Heart right ventricle (tissue), 16 donors: ENCODE measurements around the gene SLC45A3. TPM values are rescaled to one million over a fixed set of nuclear protein-coding genes. Genes with fewer than 3 reads are reported as not detected.

Source experiments
- ATAC-seq, 8 donors: fragments of 200-7000 bp; cut with Tn5 transposase; one replicate each; pipeline ENCODE4 v1.9.1; 2020; ENCODE audit warnings: mild to moderate bottlenecking in 8 of 8, moderate library complexity in 8 of 8, moderate number of reproducible peaks in 1 of 8
- DNase-seq, 2 donors: peaks; one replicate each; pipeline ENCODE4 v3.0.0-alpha.2; 2020
- H3K27ac ChIP-seq, 10 donors: fragments of 200-600 bp; sonication (generic) in 2 of 10; one replicate each; pipeline versions ENCODE4 v1.5.0 to v1.8.0; 2020 to 2022; ENCODE audit warnings: mild to moderate bottlenecking in 3 of 10
- H3K27me3 ChIP-seq, 7 donors: fragments of 200-600 bp; one replicate each; pipeline ENCODE4 v1.8.0; 2021 to 2022; ENCODE audit warnings: mild to moderate bottlenecking in 2 of 7
- H3K36me3 ChIP-seq, 9 donors: fragments of 200-600 bp; sonication (generic) in 1 of 9; one replicate each; pipeline versions ENCODE4 v1.5.0 to v1.8.0; 2020 to 2022; ENCODE audit warnings: mild to moderate bottlenecking in 2 of 9
- H3K4me1 ChIP-seq, 9 donors: fragments of 200-600 bp; sonication (generic) in 1 of 9; one replicate each; pipeline versions ENCODE4 v1.5.0 to v1.8.0; 2020 to 2022; ENCODE audit warnings: mild to moderate bottlenecking in 4 of 9
- H3K4me3 ChIP-seq, 10 donors: fragments of 200-600 bp; sonication (generic) in 2 of 10; one replicate each; pipeline versions ENCODE4 v1.5.0 to v1.8.0; 2020 to 2022; ENCODE audit warnings: mild to moderate bottlenecking in 7 of 10, moderate library complexity in 2 of 10
- H3K9me3 ChIP-seq, 11 donors: fragments of 200-600 bp in 10 of 11; sonication (generic) in 2 of 11; one replicate each; pipeline versions ENCODE4 v1.5.0 to v1.8.0; 2013 to 2022; ENCODE audit warnings: mild to moderate bottlenecking in 2 of 11, control low read depth in 1 of 11, moderate library complexity in 1 of 11
- WGBS, 2 donors: extraction: QIAGEN DNeasy Blood & Tissue Kit; methylation state at CpG; one replicate each; pipeline ENCODE4 v1.1.7; 2013; ENCODE audit warnings: inconsistent platforms in 1 of 2; 5-methylcytosine and 5-hydroxymethylcytosine counted together
- intact Hi-C, 10 donors: fragments of 100-400 bp; cut with DNase I; formaldehyde crosslinking; loops; one replicate each; pipeline versions ENCODE4 v1.11.1 to v1.14.2; 2022
- polyA plus RNA-seq, 2 donors: library from polyadenylated mRNA; stranded (reverse); fragments of 200-250 nt; gene quantifications; one replicate each; pipeline ENCODE4 v1.2.3, GENCODE V29; 2013
- total RNA-seq, 10 donors: library from RNA; stranded (reverse); fragmentation: NEBNext Ultra II Directional in 3 of 10; extraction: Animal tissue kit (Norgen Biotek cat#: 25700) in 3 of 10; gene quantifications; one replicate each; pipeline versions ENCODE4 v1.2.1 to v1.2.4, GENCODE V29; 2021 to 2023
- TF ChIP-seq, protein P1 (sequence below), 9 donors: fragments of 200-600 bp; sonication (generic) in 2 of 9; IDR thresholded peaks; one replicate each; pipeline versions ENCODE4 v1.5.0 to v1.8.0; 2021 to 2022; ENCODE audit warnings: antibody characterized with exemption in 9 of 9, mild to moderate bottlenecking in 5 of 9, moderate library complexity in 1 of 9
- donor health status: Arrhythmogenic right ventricular cardiomyopathy.
- donor health status: ischemic (EF 13 %, LVEDD 7.1; RV severe dilation, severe dysfunction).
- donor health status: healthy with polysubstance abuse.
- donor health status: DM: no; HTN: yes; CAD: no.
- donor health status: DM: no; HTN: no; CAD: no.
- donor health status: ischemic (EF 25% LVEDD 6.9; RV normal size, moderate dysfunction).
- donor health status: ischemic (EF 25% LVEDD 5.7; RV mildly dilated, moderate dysfunction).
- donor health status: healthy.
- donor health status: DM: yes; HTN: yes; CAD: no.
- donor health status: Ischemic cardiomyopathy.
- donor health status: ischemic (EF 35%, LVEDD 5.7; RV mildly dilated, moderate dysfunction).
- donor health status: nonischemic (EF 11% LVEDD 7.7; RV severe dilation, severe dysfunction).
- donor health status: DM: yes; HTN: yes; CAD: no.
- donor health status: PGD.
- donor health status: ischemic (EF 29% LVEDD 5.4; RV normal size, mild dysfunction).
- donor health status: nonischemic (EF 23%, LVEDD 6.1; RV moderate dilation, normal function).

SLC45A3 gene
- total and polyA plus RNA-seq, 12 donors, result 1.4 to 7.9 (median 2.2) TPM

DNA sequence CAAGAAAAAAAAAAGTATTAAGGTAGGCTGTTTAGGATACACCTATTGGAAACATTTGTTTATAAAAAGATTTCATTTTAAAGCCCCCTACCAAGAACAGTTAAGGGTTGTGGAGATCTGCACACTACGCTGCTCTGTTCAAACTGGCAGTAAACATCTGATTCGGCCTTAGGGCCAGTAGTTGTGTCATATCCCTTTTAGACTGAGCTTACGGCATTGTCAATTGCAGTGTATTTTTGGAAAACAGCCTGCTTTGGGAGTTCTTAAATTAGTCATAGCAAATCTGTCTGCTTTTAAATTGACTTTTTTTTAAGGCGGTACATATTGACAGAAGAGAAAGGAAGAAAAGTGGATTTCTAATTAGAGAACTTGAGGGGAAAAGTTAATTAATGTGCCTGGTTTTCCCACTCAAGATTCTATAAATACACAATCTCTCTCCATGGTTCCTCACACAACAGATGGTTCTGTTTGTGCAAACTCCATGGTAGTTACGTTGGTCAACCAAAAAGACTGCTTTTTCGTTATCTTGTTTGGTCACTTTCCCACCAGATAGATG, 46.8 kb downstream of the SLC45A3 start:
- TF ChIP-seq, protein P1, sequence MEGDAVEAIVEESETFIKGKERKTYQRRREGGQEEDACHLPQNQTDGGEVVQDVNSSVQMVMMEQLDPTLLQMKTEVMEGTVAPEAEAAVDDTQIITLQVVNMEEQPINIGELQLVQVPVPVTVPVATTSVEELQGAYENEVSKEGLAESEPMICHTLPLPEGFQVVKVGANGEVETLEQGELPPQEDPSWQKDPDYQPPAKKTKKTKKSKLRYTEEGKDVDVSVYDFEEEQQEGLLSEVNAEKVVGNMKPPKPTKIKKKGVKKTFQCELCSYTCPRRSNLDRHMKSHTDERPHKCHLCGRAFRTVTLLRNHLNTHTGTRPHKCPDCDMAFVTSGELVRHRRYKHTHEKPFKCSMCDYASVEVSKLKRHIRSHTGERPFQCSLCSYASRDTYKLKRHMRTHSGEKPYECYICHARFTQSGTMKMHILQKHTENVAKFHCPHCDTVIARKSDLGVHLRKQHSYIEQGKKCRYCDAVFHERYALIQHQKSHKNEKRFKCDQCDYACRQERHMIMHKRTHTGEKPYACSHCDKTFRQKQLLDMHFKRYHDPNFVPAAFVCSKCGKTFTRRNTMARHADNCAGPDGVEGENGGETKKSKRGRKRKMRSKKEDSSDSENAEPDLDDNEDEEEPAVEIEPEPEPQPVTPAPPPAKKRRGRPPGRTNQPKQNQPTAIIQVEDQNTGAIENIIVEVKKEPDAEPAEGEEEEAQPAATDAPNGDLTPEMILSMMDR (IDR thresholded peaks at IDR 0.05), result no peak

DNA sequence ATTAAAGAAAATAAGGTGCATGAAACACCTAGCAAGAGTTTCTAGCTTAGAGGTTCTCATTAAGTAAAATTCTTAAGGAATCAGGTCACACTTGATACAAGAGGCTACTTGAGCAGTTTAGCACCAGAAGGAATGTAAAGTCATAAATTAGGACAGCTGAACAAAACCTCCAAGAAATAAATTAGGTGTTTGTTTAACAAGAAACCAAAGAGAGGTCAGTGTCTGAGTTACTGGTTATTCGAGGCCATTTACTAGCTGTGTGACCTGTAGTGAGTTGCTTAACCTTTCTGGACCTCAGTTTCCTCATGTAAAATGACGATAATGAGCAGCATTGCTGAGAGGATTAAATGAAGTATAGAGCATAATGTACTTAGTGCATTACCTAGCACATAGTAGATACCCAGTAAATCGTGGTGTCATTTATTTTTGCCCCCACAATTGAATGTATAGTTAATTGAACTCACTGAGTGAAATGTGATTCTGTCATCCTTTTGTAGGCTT, 47.6 kb downstream of the SLC45A3 start:
- DNase-seq (no peak), ATAC-seq (no peak)
- Histone ChIP-seq H3K36me3 (peaks cover 0 to 10% (median 0%) of the 10 kb centered on the region in 9 donors), H3K27ac (peak overlapping the region; percentile 87 to 98 (median 94)), H3K27me3 (no peaks in the 10 kb centered on the region), H3K4me3 (peak overlapping the region; percentile 42 to 87 (median 71)), H3K4me1 (peaks cover 0 to 59% (median 40%) of the 10 kb centered on the region in 9 donors), H3K9me3 (no peaks in the 10 kb centered on the region)
- TF ChIP-seq, protein P1 (IDR thresholded peaks at IDR 0.05), result no peak
- 67 to 73% methylated on average over 3 of the region's 3 CpGs for WGBS, 2 donors
- intact Hi-C loops, result loop anchor here in 9 of 10 donors (1.0 to 10.0 kb wide), 10 partner anchors 34 to 105 kb away; no protein-coding TSS in a partner anchor

More for the DNA sequence above, 46.8 kb downstream of the SLC45A3 start:
- no peak for DNase-seq
- Histone ChIP-seq H3K27ac (peak overlapping the region in 6 of 10 donors; percentile 21 to 98 (median 75)), H3K36me3 (peaks cover 0 to 4% (median 0%) of the 10 kb centered on the region in 9 donors), H3K27me3 (no peaks in the 10 kb centered on the region), H3K9me3 (no peaks in the 10 kb centered on the region), H3K4me1 (peaks cover 0 to 57% (median 40%) of the 10 kb centered on the region in 9 donors), H3K4me3 (peak overlapping the region in 1 of 10 donors; percentile 60)
- 69 to 81% methylated on average over 6 of the region's 6 CpGs for WGBS, 2 donors
- intact Hi-C loops, result loop anchor here in 9 of 10 donors (2.0 to 10.0 kb wide), 8 partner anchors 35 to 106 kb away; no protein-coding TSS in a partner anchor
- ATAC-seq, result peak in 2 of 8 donors; percentile 28 to 31

DNA sequence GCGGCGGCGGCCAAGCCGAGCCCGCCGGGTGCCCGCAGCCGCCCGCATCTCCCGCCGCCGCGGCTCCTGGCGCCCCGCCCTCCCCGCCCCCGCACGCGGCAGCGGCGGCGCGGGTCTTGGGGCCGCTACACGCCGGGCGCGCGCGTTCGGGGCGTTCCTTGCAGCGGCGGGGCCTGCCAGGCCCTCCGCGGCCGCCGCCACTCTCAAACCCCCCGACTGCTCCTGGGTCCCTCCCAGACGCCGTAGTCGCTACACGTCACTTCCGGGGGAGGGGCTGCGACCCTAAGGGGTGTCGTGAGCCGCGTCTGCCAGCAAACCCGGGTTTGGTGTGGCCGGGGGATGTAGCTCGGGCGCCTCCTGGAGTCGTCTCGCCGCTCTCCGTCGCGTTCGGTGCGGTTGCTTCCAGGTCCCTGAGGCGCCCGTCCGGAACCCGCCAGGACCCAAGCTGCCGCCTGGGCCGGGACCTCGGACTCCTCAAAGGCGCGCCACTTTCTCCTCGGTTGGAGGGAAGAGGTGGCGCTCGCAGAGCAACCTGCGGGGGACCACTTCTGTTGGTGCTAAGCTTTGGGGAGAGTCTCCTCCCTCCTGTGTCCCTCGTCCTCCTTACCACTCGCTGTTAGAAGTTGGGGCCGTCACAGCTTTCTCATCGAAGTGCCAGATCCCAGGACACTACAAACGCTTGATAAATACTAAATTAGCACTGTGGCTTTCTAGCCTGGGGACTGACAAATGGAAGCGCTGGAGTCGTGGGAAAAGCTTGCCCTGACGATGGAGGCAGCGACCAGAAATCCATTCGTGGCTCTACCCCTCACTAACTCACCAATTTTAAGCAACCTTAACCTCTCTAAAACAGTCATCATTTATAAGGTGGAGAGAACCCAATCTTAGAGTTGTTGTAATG, 48.3 kb downstream of the SLC45A3 start, which contains the start of gene ELK4:
TSS of gene ELK4 (minus strand) at position 244 of the 901 bp plus-strand sequence. CDS start 8,129 bp downstream, outside the sequence.
- no peaks in the 10 kb centered on the region for H3K9me3 ChIP-seq
- peaks cover 0 to 10% (median 0%) of the 10 kb centered on the region in 9 donors for H3K36me3 ChIP-seq
- H3K4me3 ChIP-seq, result peak within 1 kb of the TSS; percentile 59 to 87 (median 71)
- H3K4me1 ChIP-seq, result peaks cover 0 to 56% (median 35%) of the 10 kb centered on the region in 9 donors
- 1% methylated on average over 74 to 83 of the region's 83 CpGs for WGBS, 2 donors
- H3K27me3 ChIP-seq, result no peaks in the 10 kb centered on the region
- ATAC-seq (peak; percentile 98 to 99 (median 99)), DNase-seq (peak; percentile 99)
- intact Hi-C loops, result loop anchor here in 9 of 10 donors (1.0 to 10.0 kb wide), 10 partner anchors 33 to 105 kb away; no protein-coding TSS in a partner anchor
- H3K27ac ChIP-seq, result peak within 1 kb of the TSS; percentile 87 to 98 (median 94)
- TF ChIP-seq, protein P1 (IDR thresholded peaks at IDR 0.05), result peak; percentile 57 to 90 (median 79)
